Embryonic facial prominence (tissue), 1 donor: ENCODE measurements around the gene TMEM145.

Experiments used
- DNase-seq: peaks from one replicate; pipeline ENCODE4 v3.0.0-alpha.2; 2016; ENCODE audit errors: extremely low spot score

Gene TMEM145

DNA sequence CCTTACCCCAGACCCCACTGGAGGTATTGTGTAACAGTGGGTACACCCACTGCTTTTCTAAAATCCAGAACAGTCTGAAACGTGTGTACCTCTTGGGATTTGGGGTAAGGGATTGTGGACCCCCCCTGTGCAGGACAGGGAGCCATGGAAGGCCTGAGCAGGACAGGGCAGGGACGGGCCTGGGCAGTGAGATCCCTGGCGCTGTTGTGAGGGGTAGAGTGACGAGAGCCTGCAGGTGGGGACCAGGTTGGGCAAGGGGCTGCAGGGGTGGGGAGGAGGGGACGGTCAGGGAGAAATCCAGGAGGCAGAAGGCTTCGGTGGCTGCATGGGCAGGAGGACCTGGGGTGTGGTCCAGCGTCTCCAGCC is 48.4 kb downstream of the TMEM145 start:
- no peak for DNase-seq

DNA sequence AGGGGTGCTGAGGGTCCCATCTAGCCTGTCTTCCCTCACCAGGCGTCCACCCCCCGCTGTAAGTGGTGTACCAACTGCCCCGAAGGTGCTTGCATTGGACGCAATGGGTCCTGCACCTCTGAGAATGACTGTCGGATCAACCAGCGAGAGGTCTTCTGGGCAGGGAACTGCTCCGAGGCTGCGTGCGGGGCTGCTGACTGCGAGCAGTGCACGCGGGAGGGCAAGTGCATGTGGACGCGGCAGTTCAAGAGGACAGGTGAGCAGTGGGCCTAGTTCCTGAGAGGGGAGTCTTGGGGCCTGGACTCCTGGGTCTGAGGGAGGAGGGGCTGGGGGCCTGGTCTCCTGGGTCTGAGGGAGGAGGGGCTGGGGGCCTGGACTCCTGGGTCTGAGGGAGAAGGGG is 49.2 kb downstream of the TMEM145 start:
- no peak for DNase-seq

DNA sequence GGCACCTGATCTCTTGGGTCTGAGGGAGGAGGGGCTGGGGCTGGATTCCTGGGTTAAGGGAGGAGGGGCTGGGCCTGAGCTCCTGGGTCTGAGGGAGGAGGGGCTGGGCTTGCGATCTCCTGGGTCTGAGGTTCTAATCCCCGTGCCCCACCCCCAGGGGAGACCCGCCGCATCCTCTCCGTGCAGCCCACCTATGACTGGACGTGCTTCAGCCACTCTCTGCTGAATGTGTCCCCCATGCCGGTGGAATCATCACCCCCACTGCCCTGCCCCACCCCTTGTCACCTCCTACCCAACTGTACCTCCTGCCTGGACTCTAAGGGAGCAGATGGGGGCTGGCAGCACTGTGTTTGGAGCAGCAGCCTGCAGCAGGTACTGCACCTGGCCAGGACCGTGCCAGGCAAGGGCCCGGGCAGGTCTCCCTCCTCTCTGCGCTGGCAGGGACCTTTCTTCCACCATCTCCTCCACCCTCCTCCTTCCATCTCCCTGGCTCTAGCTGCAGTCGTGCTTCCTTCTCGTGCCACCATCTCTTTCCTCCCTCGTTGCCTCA is 49.9 kb downstream of the TMEM145 start:
- no peak for DNase-seq

DNA sequence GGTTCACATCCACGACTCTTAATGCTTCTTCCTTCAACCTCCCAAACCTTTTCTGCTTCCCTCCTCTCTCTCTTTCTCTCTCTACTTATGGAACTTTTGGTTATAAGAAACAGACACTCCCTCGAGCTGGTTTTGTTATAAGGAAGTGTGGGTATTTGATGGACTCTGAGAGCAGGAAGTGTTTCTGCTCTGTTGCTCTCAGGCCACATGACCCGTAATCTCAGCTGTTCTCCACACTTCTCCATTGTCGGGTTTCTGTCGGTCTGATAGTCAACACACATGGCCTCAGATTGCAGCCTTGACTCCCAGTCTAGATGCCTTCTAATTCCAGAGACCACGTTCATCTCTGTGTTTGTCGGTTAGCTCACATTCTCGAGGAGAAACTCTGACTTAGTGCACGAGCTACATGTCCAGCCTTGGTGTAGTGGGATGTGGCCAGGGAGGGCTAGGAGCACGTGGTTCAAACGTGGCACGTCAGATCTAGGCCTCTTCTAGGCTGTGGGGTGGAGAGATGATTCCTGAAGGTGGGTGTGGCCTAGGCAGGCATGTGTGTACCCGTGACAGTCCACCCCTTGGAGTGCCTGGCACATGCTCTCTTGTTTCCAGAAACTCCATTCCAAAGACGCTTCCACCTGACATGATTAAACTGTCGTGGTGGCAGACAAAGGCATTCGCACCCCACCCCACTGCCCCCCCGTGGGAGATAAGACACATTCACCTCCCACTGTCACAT is 50.7 kb downstream of the TMEM145 start:
- no peak for DNase-seq

DNA sequence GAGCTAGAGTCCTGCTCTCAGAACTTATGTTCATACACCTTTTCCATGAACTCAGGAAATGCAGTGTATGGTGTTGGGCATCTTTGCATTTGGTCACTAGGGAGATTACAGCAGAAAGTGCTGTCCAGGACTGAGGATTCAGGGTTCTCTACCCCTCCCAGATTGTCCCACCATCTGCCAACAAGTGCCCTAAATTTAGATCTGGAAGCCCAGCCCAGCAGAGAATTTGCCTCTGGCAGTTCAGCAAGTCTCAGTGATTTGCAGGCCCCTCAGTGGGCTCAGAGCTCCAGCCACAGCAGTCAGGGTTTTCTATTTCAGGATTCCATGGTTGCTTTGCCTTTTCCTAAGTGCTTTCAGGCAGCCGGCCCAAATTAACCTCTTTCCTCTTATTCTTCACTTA is 53.6 kb downstream of the TMEM145 start:
- DNase-seq: no peak

DNA sequence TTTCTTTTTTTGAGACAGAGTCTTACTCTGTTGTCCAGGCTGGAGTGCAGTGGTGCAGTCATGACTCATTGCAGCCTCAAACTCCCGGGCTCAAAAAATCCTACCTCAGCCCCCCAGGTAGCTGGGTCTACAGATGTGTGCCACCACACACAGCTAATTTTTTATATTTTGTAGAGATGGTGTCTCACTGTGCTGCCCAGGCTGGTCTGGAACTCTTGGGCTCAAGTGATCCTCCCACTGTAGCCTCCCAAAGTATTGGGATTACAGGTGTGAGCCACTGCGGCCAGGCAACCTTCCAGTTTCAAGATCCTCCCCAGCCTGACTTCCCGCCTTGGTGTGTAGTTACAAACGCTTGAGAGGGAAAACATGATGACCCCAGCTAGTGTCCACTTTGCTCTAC is 54.8 kb downstream of the TMEM145 start:
- no peak for DNase-seq

DNA sequence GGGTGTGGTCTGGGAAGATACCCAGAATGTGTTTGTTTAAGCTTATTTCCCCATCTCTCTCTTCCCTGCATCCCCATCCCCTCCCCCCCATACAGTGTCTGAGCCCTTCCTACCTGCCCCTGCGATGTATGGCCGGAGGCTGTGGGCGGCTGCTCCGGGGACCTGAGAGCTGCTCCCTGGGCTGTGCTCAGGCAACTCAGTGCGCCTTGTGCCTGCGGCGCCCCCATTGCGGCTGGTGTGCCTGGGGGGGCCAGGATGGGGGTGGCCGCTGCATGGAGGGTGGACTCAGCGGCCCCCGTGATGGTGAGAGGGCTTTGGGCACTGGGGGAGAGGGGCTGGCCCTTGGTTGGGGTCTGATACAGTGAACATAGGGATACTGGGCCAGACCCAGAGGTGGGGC is 55.3 kb downstream of the TMEM145 start:
- DNase-seq: no peak

DNA sequence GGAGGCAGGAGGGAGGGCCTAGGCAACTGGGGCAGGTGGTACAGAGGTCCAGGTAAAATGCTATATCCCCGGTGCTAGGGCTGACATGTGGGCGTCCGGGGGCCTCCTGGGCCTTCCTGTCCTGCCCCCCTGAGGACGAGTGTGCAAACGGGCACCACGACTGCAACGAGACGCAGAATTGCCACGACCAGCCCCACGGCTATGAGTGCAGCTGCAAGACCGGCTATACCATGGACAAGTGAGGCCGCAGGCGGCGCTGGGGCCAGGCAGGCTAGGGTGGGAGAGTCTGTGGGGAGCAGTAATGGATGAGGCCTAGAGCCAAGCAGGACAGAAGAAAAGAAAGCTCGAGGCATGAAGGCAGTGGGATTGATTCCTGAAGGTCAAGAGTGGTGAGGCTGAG is 55.7 kb downstream of the TMEM145 start:
- DNase-seq: no peak

DNA sequence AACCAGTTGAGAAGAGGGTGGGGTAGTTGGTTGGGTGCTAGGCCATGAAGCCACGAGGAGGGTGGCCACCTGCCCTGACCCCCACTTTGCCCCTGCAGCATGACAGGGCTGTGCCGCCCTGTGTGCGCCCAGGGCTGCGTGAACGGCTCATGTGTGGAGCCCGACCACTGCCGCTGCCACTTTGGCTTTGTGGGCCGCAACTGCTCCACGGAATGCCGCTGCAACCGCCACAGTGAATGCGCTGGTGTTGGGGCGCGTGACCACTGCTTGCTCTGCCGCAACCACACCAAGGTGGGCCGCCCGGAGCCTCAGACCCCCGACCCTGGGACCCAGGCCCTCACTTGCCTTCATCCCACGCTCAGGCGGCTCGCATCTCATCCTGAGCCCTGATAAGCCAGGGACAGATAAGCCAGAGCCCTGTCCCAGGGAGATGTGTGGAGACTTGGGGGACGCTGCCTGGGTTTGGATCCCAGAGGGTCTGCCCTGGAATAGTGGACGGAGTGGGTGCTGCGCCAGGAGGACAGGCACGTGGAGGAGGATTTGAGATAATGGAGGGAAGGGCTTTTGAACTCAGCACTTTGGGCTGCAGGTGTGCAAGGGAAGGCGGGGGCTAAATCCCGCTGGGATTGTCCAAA is 56.4 kb downstream of the TMEM145 start:
- no peak for DNase-seq

DNA sequence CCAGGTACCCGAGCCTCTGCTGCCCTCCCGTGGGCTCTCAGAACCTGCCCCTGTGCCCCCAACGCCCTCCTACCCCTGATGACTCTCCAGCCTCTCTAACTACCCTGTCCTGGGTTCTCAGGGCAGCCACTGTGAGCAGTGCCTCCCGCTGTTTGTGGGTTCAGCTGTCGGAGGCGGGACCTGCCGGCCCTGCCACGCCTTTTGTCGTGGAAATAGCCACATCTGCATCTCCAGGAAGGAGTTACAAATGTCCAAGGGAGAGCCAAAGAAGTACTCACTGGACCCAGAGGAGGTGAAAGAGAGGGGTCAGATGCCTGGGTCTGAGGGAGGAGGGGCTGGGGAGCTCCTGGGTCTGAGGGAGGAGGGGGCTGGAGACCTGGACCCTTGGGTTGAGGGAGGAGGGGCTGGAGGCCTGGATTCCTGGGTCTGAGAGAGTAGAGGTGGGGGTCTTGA is 57.0 kb downstream of the TMEM145 start:
- DNase-seq: no peak

DNA sequence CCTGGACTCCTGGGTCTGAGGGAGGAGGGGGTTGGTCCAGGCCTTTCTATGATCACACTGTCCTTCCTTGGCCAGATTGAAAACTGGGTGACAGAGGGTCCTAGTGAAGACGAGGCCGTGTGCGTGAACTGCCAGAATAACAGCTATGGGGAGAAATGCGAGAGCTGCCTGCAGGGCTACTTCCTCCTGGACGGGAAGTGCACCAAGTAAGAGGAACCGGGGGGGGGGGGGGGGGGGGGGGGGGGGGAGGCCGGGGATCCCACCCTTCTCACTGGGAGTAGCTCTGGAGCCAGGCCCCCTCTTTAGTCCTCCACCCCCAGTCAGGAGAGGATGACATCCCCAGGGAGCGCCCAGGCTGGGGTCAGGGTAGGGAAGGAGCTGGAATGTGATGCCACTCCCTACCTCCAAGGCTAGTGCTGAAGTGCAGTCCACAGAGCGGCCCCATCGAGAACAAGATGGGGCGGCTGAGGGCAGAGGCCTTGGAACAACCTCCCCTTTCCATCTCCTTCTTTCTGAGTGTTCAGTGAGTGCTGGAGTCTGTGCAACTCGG is 57.6 kb downstream of the TMEM145 start:
- no peak for DNase-seq
